H1 (cell line): ENCODE data around the gene IFT122. TPM values are rescaled to one million over a fixed set of nuclear protein-coding genes. Genes with fewer than 3 reads are reported as not detected.

ENCODE experiments used
- CTCF ChIA-PET: fragments of 300-600 bp; sonication (Branson Sonifier 250); formaldehyde crosslinking; loops from one replicate; lab custom pipeline; 2021; ENCODE audit not compliant: partially characterized antibody; lab: Charles Lee
- POLR2A ChIA-PET: fragments of 300-600 bp; sonication (Branson Sonifier 250); formaldehyde crosslinking; loops from one replicate; lab custom pipeline; 2021; ENCODE audit warnings: inconsistent platforms; ENCODE audit not compliant: partially characterized antibody; lab: Charles Lee
- DNase-seq, 2 experiments: peaks; one replicate each; pipeline versions ENCODE4 v3.0.0 to v3.0.0-alpha.2; 2010 to 2022; ENCODE audit warnings: low spot score in 2 of 2, low read depth in 1 of 2, mixed read lengths in 1 of 2
- FAIRE-seq: peaks from 2 replicates; lab custom pipeline; 2011; peaks lifted over from hg19 to GRCh38; lab: Jason Lieb, UNC
- H2AFZ ChIP-seq: 2 replicates; pipeline ENCODE4 v1.8.1; 2012; ENCODE audit warnings: low read length, inconsistent platforms
- H2AK5ac ChIP-seq: 2 replicates; pipeline ENCODE4 v1.6.1; 2013; ENCODE audit warnings: low read depth, low read length
- H2BK120ac ChIP-seq: replicated peaks from 2 replicates; pipeline ENCODE3; 2013; ENCODE audit warnings: low read depth, low read length, inconsistent platforms
- H2BK12ac ChIP-seq: 2 replicates; pipeline ENCODE4 v1.6.1; 2013; ENCODE audit warnings: low read depth, low read length
- H2BK15ac ChIP-seq: 2 replicates; pipeline ENCODE4 v1.6.1; 2013; ENCODE audit warnings: low read length
- H2BK20ac ChIP-seq: 2 replicates; pipeline ENCODE4 v1.6.1; 2013; ENCODE audit warnings: low read length
- H2BK5ac ChIP-seq: 2 replicates; pipeline ENCODE4 v1.6.1; 2013; ENCODE audit warnings: low read depth, low read length
- H3K14ac ChIP-seq: 2 replicates; pipeline ENCODE4 v1.6.1; 2013; ENCODE audit warnings: inconsistent platforms; ENCODE audit not compliant: insufficient read length
- H3K18ac ChIP-seq: 2 replicates; pipeline ENCODE4 v1.6.1; 2013; ENCODE audit warnings: low read length; ENCODE audit errors: extremely low read depth
- H3K23ac ChIP-seq: 2 replicates; pipeline ENCODE4 v1.6.1; 2013; ENCODE audit warnings: inconsistent platforms; ENCODE audit not compliant: insufficient read length
- H3K23me2 ChIP-seq: 2 replicates; pipeline ENCODE4 v1.6.1; 2013; ENCODE audit warnings: low read depth, low read length
- H3K27ac ChIP-seq: 2 replicates; pipeline ENCODE4 v1.6.1; 2011; ENCODE audit warnings: low read depth, low read length, inconsistent platforms
- H3K27me3 ChIP-seq, 4 experiments: replicated peaks in 1 of 4; 1 replicate in 1 of 4; 2 replicates in 3 of 4; pipeline versions ENCODE4 v1.6.1 to v1.8.1; 2011 to 2013; ENCODE audit warnings: low read length in 3 of 4, mild to moderate bottlenecking in 3 of 4, inconsistent platforms in 2 of 4, mixed read lengths in 2 of 4, moderate library complexity in 1 of 4; ENCODE audit not compliant: control insufficient read depth in 3 of 4, insufficient read depth in 3 of 4; ENCODE audit errors: extremely low read depth in 1 of 4
- H3K36me3 ChIP-seq, 4 experiments: 2 replicates each; pipeline versions ENCODE4 v1.6.1 to v1.8.1; 2011 to 2013; ENCODE audit warnings: mild to moderate bottlenecking in 4 of 4, low read length in 3 of 4, moderate library complexity in 2 of 4, control low read depth in 1 of 4, inconsistent platforms in 1 of 4; ENCODE audit not compliant: insufficient read depth in 4 of 4, control insufficient read depth in 2 of 4
- H3K4ac ChIP-seq: replicated peaks from 2 replicates; pipeline ENCODE3; 2013; ENCODE audit warnings: low read length, low read depth, mixed read lengths, inconsistent platforms; ENCODE audit not compliant: insufficient read length
- H3K4me1 ChIP-seq, 4 experiments: replicated peaks in 1 of 4; 1 replicate in 1 of 4; 2 replicates in 3 of 4; pipeline versions ENCODE4 v1.6.1 to v1.8.1; 2011 to 2013; ENCODE audit warnings: low read length in 3 of 4, inconsistent platforms in 2 of 4, mixed read lengths in 1 of 4; ENCODE audit not compliant: insufficient read depth in 4 of 4, control insufficient read depth in 3 of 4
- H3K4me2 ChIP-seq, 2 experiments: 2 replicates each; pipeline versions ENCODE4 v1.6.1 to v1.8.1; 2011 to 2013; ENCODE audit warnings: low read depth in 2 of 2, low read length in 2 of 2, control low read depth in 1 of 2, inconsistent platforms in 1 of 2, mild to moderate bottlenecking in 1 of 2; ENCODE audit not compliant: insufficient read depth in 1 of 2
- H3K4me3 ChIP-seq, 4 experiments: fragments of 200-600, 300-600 bp in 1 of 4; sonication (generic), shearing (Covaris generic), sonication (Bioruptor Twin) in 1 of 4; 2 replicates each; pipeline versions ENCODE4 v1.5.1 to v1.8.1; 2011 to 2016; ENCODE audit warnings: low read length in 4 of 4, low read depth in 3 of 4, control low read depth in 2 of 4, inconsistent platforms in 2 of 4, mild to moderate bottlenecking in 2 of 4, mixed read lengths in 1 of 4, moderate library complexity in 1 of 4; ENCODE audit not compliant: insufficient read depth in 2 of 4; ENCODE audit errors: extremely low read depth in 1 of 4
- H3K56ac ChIP-seq: replicated peaks from 2 replicates; pipeline ENCODE3; 2013; ENCODE audit warnings: low read depth, mild to moderate bottlenecking, mixed read lengths, low read length, inconsistent platforms; ENCODE audit not compliant: insufficient read length
- H3K79me1 ChIP-seq: 2 replicates; pipeline ENCODE4 v1.6.1; 2013; ENCODE audit warnings: low read depth, low read length, control low read depth
- H3K79me2 ChIP-seq, 2 experiments: 2 replicates each; pipeline versions ENCODE4 v1.6.1 to v1.8.1; 2012 to 2013; ENCODE audit warnings: low read length in 2 of 2, mild to moderate bottlenecking in 2 of 2, inconsistent platforms in 1 of 2; ENCODE audit not compliant: insufficient read depth in 2 of 2, control insufficient read depth in 1 of 2
- H3K9ac ChIP-seq, 4 experiments: replicated peaks in 1 of 4; 1 replicate in 1 of 4; 2 replicates in 3 of 4; pipeline versions ENCODE4 v1.6.1 to v1.8.1; 2011 to 2013; ENCODE audit warnings: low read depth in 3 of 4, low read length in 3 of 4, control low read depth in 2 of 4, mild to moderate bottlenecking in 2 of 4, moderate library complexity in 2 of 4, inconsistent platforms in 1 of 4; ENCODE audit errors: extremely low read depth in 1 of 4
- H3K9me3 ChIP-seq, 2 experiments: 2 replicates each; pipeline versions ENCODE4 v1.6.1 to v1.8.1; 2012 to 2013; ENCODE audit warnings: mild to moderate bottlenecking in 2 of 2, moderate library complexity in 2 of 2, control low read depth in 1 of 2, inconsistent platforms in 1 of 2, low read depth in 1 of 2, low read length in 1 of 2, mixed read lengths in 1 of 2; ENCODE audit not compliant: insufficient read depth in 2 of 2
- H4K20me1 ChIP-seq, 2 experiments: replicated peaks in 1 of 2; 2 replicates each; pipeline versions ENCODE3 to v1.8.1; 2011 to 2013; ENCODE audit warnings: inconsistent platforms in 2 of 2, low read length in 2 of 2, mild to moderate bottlenecking in 1 of 2; ENCODE audit not compliant: insufficient read depth in 2 of 2, control insufficient read depth in 1 of 2
- H4K5ac ChIP-seq: 2 replicates; pipeline ENCODE4 v1.6.1; 2013; ENCODE audit warnings: low read length, low read depth, mixed read lengths, inconsistent platforms; ENCODE audit not compliant: insufficient read length
- H4K8ac ChIP-seq: 2 replicates; pipeline ENCODE4 v1.8.0; 2013; ENCODE audit warnings: mild to moderate bottlenecking, moderate library complexity, low read length, inconsistent platforms; ENCODE audit not compliant: insufficient read depth; ENCODE audit errors: extremely low read depth
- H4K91ac ChIP-seq: replicated peaks from 2 replicates; pipeline ENCODE3; 2013; ENCODE audit warnings: low read length, mixed read lengths, inconsistent platforms; ENCODE audit not compliant: insufficient read length
- ASH2L ChIP-seq: fragments of 200-600, 300-600 bp; sonication (generic); IDR thresholded peaks from one replicate; pipeline ENCODE4 v1.7.1; 2017; ENCODE audit warnings: low read length
- BCL11A ChIP-seq, 2 experiments: IDR thresholded peaks; one replicate each; pipeline ENCODE4 v1.6.1; 2011; ENCODE audit warnings: low read depth in 2 of 2, low read length in 2 of 2, mild to moderate bottlenecking in 2 of 2
- BRCA1 ChIP-seq: IDR thresholded peaks from 2 replicates; pipeline ENCODE4 v1.6.1; 2012; ENCODE audit warnings: low read depth, low read length, improper control_type of control experiment
- HDAC6 ChIP-seq: IDR thresholded peaks from one replicate; pipeline ENCODE4 v1.7.1; 2012; ENCODE audit warnings: low read depth, mild to moderate bottlenecking, inconsistent platforms, low read length, moderate library complexity
- KDM4A ChIP-seq: IDR thresholded peaks from one replicate; pipeline ENCODE4 v1.7.1; 2012; ENCODE audit warnings: low read depth, mild to moderate bottlenecking, moderate library complexity, low read length, inconsistent platforms; ENCODE audit not compliant: severe bottlenecking
- SP2 ChIP-seq: IDR thresholded peaks from 2 replicates; pipeline ENCODE4 v1.6.1; 2012; ENCODE audit warnings: mild to moderate bottlenecking, low read length, inconsistent platforms
- TBP ChIP-seq: IDR thresholded peaks from 2 replicates; pipeline ENCODE4 v1.6.1; 2011; ENCODE audit warnings: low read depth, low read length, improper control_type of control experiment
- whole genome bisulfite sequencing, 2 experiments: shearing (Covaris generic) in 1 of 2; methylation state at CpG; one replicate each; pipeline versions ENCODE4 v1.1.6 to v1.1.7; 2013 to 2015; ENCODE audit warnings: low lambda C conversion rate in 2 of 2, mixed read lengths in 2 of 2, inconsistent platforms in 1 of 2, low coverage in 1 of 2, missing lambda C conversion rate in 1 of 2; ENCODE audit not compliant: insufficient replicate concordance in 2 of 2, insufficient coverage in 1 of 2, insufficient read length in 1 of 2; ENCODE audit errors: extremely low coverage in 1 of 2, missing lambda C conversion rate in 1 of 2; 5-methylcytosine and 5-hydroxymethylcytosine counted together
- polyA plus RNA-seq, 7 experiments: library from polyadenylated mRNA; depleted of rRNA in 3 of 7; stranded (reverse) in 5 of 7; unstranded in 2 of 7; fragments of >200 nt in 5 of 7; fragments of 200-250 nt in 2 of 7; gene quantifications; 1 replicate in 5 of 7; 2 replicates in 1 of 7; 4 replicates in 1 of 7; pipeline versions ENCODE4 v1.2.1 to v1.2.3, GENCODE V29; 2011 to 2013; ENCODE audit warnings: missing spikeins in 2 of 7, mixed read lengths in 2 of 7
- total RNA-seq: library from RNA; stranded (reverse); fragmentation: NEBNext Ultra II Directional; extraction: Animal tissue kit (Norgen Biotek cat#: 25700); gene quantifications from 2 replicates; pipeline ENCODE4 v1.2.1, GENCODE V29; 2021
- TF ChIP-seq, protein P1 (sequence below): IDR thresholded peaks from 2 replicates; pipeline ENCODE4 v1.6.1; 2012; ENCODE audit warnings: inconsistent platforms

IFT122 gene
- total and polyA plus RNA-seq, 2 of the 8 experiments (the other 6 are each of a cell fraction or from before 2014, with no cell fraction given) = 23.7 to 25.1 TPM

DNA sequence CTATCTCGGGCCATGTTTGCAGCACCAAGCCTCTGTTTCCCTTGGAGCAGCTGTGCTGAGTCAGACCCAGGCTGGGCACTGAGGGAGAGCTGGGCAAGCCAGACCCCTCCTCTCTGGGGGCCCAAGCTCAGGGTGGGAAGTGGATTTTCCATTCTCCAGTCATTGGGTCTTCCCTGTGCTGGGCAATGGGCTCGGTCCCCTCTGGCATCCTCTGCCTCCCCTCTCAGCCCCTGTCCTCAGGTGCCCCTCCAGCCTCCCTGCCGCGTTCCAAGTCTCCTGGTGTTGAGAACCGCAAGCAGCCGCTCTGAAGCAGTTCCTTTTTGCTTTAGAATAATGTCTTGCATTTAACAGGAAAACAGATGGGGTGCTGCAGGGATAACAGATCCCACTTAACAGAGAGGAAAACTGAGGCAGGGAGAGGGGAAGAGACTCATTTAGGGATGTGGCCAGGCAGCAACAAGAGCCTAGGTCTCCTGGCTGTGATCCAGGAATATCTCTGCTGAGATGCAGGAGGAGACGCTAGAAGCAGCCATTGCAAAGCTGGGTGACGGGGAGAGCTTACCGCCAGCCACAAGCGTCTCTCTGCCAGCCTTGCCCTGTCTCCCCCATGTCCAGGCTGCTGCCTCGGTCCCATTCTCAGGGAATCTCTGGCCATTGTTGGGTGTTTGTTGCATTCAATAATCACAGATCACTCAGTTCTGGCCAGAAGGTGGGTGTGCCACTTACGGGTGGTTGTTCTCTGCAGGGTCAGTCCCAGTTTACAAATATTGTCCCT is 89.6 kb downstream of the IFT122 start:
- H3K4me2 ChIP-seq = peak overlapping the region in 1 of 2 experiments; percentile 12; a peak in 1 of 4 replicates

More for the DNA sequence above, 89.6 kb downstream of the IFT122 start:
- H4K91ac ChIP-seq = no peak overlapping the region
- no peaks in the 10 kb centered on the region for H3K27me3 ChIP-seq
- peak overlapping the region; percentile 86; the same call in 1 of the 2 replicates for H2BK20ac ChIP-seq
- H2BK5ac ChIP-seq = 0 out of 2 replicates have a peak overlapping the region, but pooled peaks have one; percentile 89
- H3K14ac ChIP-seq = no peak overlapping the region
- TF ChIP-seq BRCA1 = no peak
- no peak for TF ChIP-seq HDAC6
- no peak for TF ChIP-seq ASH2L
- TF ChIP-seq, protein P1, sequence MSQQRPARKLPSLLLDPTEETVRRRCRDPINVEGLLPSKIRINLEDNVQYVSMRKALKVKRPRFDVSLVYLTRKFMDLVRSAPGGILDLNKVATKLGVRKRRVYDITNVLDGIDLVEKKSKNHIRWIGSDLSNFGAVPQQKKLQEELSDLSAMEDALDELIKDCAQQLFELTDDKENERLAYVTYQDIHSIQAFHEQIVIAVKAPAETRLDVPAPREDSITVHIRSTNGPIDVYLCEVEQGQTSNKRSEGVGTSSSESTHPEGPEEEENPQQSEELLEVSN = no peak
- TF ChIP-seq SP2 = no peak
- no peak for TF ChIP-seq TBP
- TF ChIP-seq BCL11A (IDR thresholded peaks at IDR 0.05; ENCODE audit: low read depth in 2 of 2, low read length in 2 of 2) = no peak
- TF ChIP-seq KDM4A = no peak
- no peaks in the 10 kb centered on the region for H3K79me2 ChIP-seq
- peak overlapping the region; percentile 92; the same call in 1 of the 2 replicates for H2BK12ac ChIP-seq
- no peak for FAIRE-seq
- peak overlapping the region; percentile 81 for H2BK15ac ChIP-seq
- peak overlapping the region; percentile 57 for H2BK120ac ChIP-seq
- 83% methylated on average over 11 of the region's 12 CpGs; no CpG with 5 or more reads in 1 of the 2 experiments for WGBS, 2 experiments
- no peak overlapping the region; the same call in 1 of the 2 replicates for H4K8ac ChIP-seq
- no peaks in the 10 kb centered on the region for H3K36me3 ChIP-seq
- peaks cover 2% of the 10 kb centered on the region; the same call in 1 of the 2 replicates for H3K23me2 ChIP-seq
- POLR2A ChIA-PET = no interaction called here
- H3K9ac ChIP-seq = no peak overlapping the region
- peaks cover 3 to 21% (median 9%) of the 10 kb centered on the region in 4 experiments for H3K4me1 ChIP-seq
- no peaks in the 10 kb centered on the region for H4K20me1 ChIP-seq
- no peak overlapping the region for H3K4ac ChIP-seq
- peak overlapping the region; percentile 90 for H3K18ac ChIP-seq
- H3K9me3 ChIP-seq = no peaks in the 10 kb centered on the region
- no peak overlapping the region for H3K4me3 ChIP-seq
- no peaks in the 10 kb centered on the region for H3K79me1 ChIP-seq
- no peak overlapping the region for H4K5ac ChIP-seq
- H3K27ac ChIP-seq = no peak overlapping the region
- H2AFZ ChIP-seq = 0 out of 2 replicates have a peak overlapping the region, but pooled peaks have one; percentile 49
- no peak for DNase-seq
- no peak overlapping the region for H3K56ac ChIP-seq
- H3K23ac ChIP-seq = no peak overlapping the region
- H2AK5ac ChIP-seq = peak overlapping the region; percentile 53; the same call in 1 of the 2 replicates
- CTCF ChIA-PET = interaction anchor here (0.6 to 2.5 kb wide), 8 partner anchors 9 to 437 kb away, joined by 3 to 7 read pairs (median 3); no protein-coding TSS in a partner anchor
